PC-3 (cell line): ENCODE measurements around the gene COPG2. TPM values are rescaled to one million over a fixed set of nuclear protein-coding genes. Genes with fewer than 3 reads are reported as not detected.
"Not testable (repeated sequence)": the region's sequence is repeated elsewhere in the genome, so short reads cannot be mapped to it uniquely, and the experiment has no call there.

Experiments
- ATAC-seq: fragments of 200-7000 bp; cut with Tn5 transposase; 2 replicates; pipeline ENCODE4 v1.9.1; 2020; ENCODE audit warnings: mild to moderate bottlenecking, moderate library complexity
- BruUV-seq: library from RNA; stranded (reverse); fragments of 400-500 nt; replicated peaks from 2 replicates; lab custom pipeline; 2021; lab: Mats Ljungman, UMichigan
- CTCF ChIA-PET: fragments of 300-600 bp; sonication (Branson Sonifier 250); formaldehyde crosslinking; loops from one replicate; lab custom pipeline; 2022; ENCODE audit warnings: antibody characterized with exemption; lab: Charles Lee
- POLR2A ChIA-PET: fragments of 300-600 bp; sonication (Branson Sonifier 250); formaldehyde crosslinking; loops from one replicate; lab custom pipeline; 2022; ENCODE audit warnings: antibody characterized with exemption; ENCODE audit not compliant: unreplicated experiment; lab: Charles Lee
- DNase-seq: peaks from one replicate; pipeline ENCODE4 v3.0.0-alpha.2; 2015
- H2AFZ ChIP-seq: fragments of 300-600 bp; sonication (generic); 2 replicates; pipeline ENCODE4 v1.6.0; 2016; ENCODE audit warnings: antibody characterized with exemption, low read length
- H3F3A ChIP-seq: fragments of 300-600 bp; sonication (generic); one replicate; pipeline ENCODE4 v1.6.0; 2017; ENCODE audit warnings: antibody characterized with exemption, low read length, control low read depth, mild to moderate bottlenecking; ENCODE audit not compliant: unreplicated experiment
- H3K27ac ChIP-seq: fragments of 300-600 bp; sonication (generic); 2 replicates; pipeline ENCODE4 v1.5.1; 2016; ENCODE audit warnings: mild to moderate bottlenecking, low read length
- H3K27me3 ChIP-seq: fragments of 300-600 bp; sonication (generic); 2 replicates; pipeline ENCODE4 v1.6.1; 2016; ENCODE audit warnings: low read length, mixed read lengths
- H3K36me3 ChIP-seq: fragments of 300-600 bp; sonication (generic); 2 replicates; pipeline ENCODE4 v1.6.1; 2016; ENCODE audit warnings: low read depth, mixed run types, low read length, mixed read lengths
- H3K4me1 ChIP-seq: fragments of 300-600 bp; sonication (generic); 2 replicates; pipeline ENCODE4 v1.5.1; 2016; ENCODE audit warnings: low read length; ENCODE audit not compliant: insufficient read depth
- H3K4me2 ChIP-seq: fragments of 300-600 bp; sonication (generic); 2 replicates; pipeline ENCODE4 v1.6.0; 2016; ENCODE audit warnings: low read length
- H3K4me3 ChIP-seq: fragments of 300-600 bp; sonication (generic); 2 replicates; pipeline ENCODE4 v1.5.1; 2016; ENCODE audit warnings: mild to moderate bottlenecking, low read length, mixed read lengths
- H3K79me2 ChIP-seq: fragments of 300-600 bp; sonication (generic); 2 replicates; pipeline ENCODE4 v1.6.1; 2017; ENCODE audit warnings: low read length, mixed read lengths
- H3K9ac ChIP-seq: fragments of 300-600 bp; sonication (generic); 2 replicates; pipeline ENCODE4 v1.6.0; 2016; ENCODE audit warnings: mild to moderate bottlenecking, low read length
- H3K9me2 ChIP-seq: fragments of 300-600 bp; sonication (generic); replicated peaks from 2 replicates; pipeline ENCODE4 v1.6.1; 2016; ENCODE audit warnings: mixed run types, low read length, mixed read lengths
- H3K9me3 ChIP-seq: fragments of 300-600 bp; sonication (generic); 2 replicates; pipeline ENCODE4 v1.6.1; 2016; ENCODE audit warnings: low read length, mixed read lengths
- H4K20me1 ChIP-seq: fragments of 300-600 bp; sonication (generic); 2 replicates; pipeline ENCODE4 v1.6.1; 2016; ENCODE audit warnings: low read length, mixed read lengths
- CTCF ChIP-seq: fragments of 300-600 bp; sonication (generic); conservative IDR thresholded peaks from 2 replicates; pipeline ENCODE4 v1.5.1; 2017; ENCODE audit warnings: antibody characterized with exemption, low read depth, mild to moderate bottlenecking, low read length
- EZH2 ChIP-seq: fragments of 300-600 bp; sonication (generic); IDR thresholded peaks from one replicate; pipeline ENCODE4 v1.6.1; 2017; ENCODE audit warnings: antibody characterized with exemption, mild to moderate bottlenecking, low read length; ENCODE audit not compliant: unreplicated experiment
- EZH2phosphoT487 ChIP-seq: fragments of 300-600 bp; sonication (generic); IDR thresholded peaks from 2 replicates; pipeline ENCODE4 v1.6.1; 2018; ENCODE audit warnings: mild to moderate bottlenecking, antibody characterized with exemption, low read length, borderline replicate concordance
- intact Hi-C: fragments of 100-400 bp; cut with micrococcal nuclease; formaldehyde crosslinking; loops from 2 replicates; pipeline ENCODE4 v1.9.0; 2023
- total RNA-seq: library from RNA; depleted of rRNA; stranded (reverse); fragments of >200 nt; gene quantifications from 2 replicates; pipeline ENCODE4 v1.2.3, GENCODE V29; 2014

Gene COPG2
- total RNA-seq, 1 experiment from 2014 or later, result 9.1 TPM

GRCh38 chr7:130521258-130521951 is 147.1 kb downstream of the COPG2 start:
- ATAC-seq (no peak), DNase-seq (no peak)
- POLR2A ChIA-PET, result no interaction called here
- Histone ChIP-seq H3K4me3 (no peak overlapping the region), H3K27ac (no peak overlapping the region), H2AFZ (no peak overlapping the region), H3K4me1 (no peaks in the 10 kb centered on the region), H3K27me3 (no peaks in the 10 kb centered on the region), H3K36me3 (no peaks in the 10 kb centered on the region), H3F3A (no peaks in the 10 kb centered on the region), H3K9me2 (no peaks in the 10 kb centered on the region), H3K4me2 (no peak overlapping the region), H3K9ac (no peak overlapping the region), H4K20me1 (no peaks in the 10 kb centered on the region), H3K79me2 (no peaks in the 10 kb centered on the region), H3K9me3 (no peaks in the 10 kb centered on the region)
- intact Hi-C loops, result no loop called here
- CTCF ChIA-PET, result no interaction called here
- BruUV-seq, result no TSS peak
- TF ChIP-seq CTCF (no peak), EZH2phosphoT487 (no peak), EZH2 (no peak)

GRCh38 chr7:130515315-130516040 is 153.1 kb downstream of the COPG2 start:
- Histone ChIP-seq H3F3A (no peaks in the 10 kb centered on the region), H4K20me1 (no peaks in the 10 kb centered on the region), H3K4me1 (no peaks in the 10 kb centered on the region), H3K4me3 (no peak overlapping the region), H3K27me3 (no peaks in the 10 kb centered on the region), H3K9me2 (no peaks in the 10 kb centered on the region), H3K4me2 (no peak overlapping the region), H2AFZ (no peak overlapping the region), H3K9me3 (no peaks in the 10 kb centered on the region), H3K36me3 (no peaks in the 10 kb centered on the region), H3K9ac (no peak overlapping the region), H3K27ac (no peak overlapping the region), H3K79me2 (no peaks in the 10 kb centered on the region)
- intact Hi-C loops, result no loop called here
- POLR2A ChIA-PET, result no interaction called here
- ATAC-seq (no peak), DNase-seq (no peak)
- BruUV-seq, result no TSS peak
- CTCF ChIA-PET, result no interaction called here
- no peak for TF ChIP-seq CTCF
- no peak for TF ChIP-seq EZH2phosphoT487
- no peak for TF ChIP-seq EZH2

GRCh38 chr7:130513447-130513846 is 155.1 kb downstream of the COPG2 start:
- Histone ChIP-seq H3K4me3 (no peak overlapping the region), H3K4me1 (no peaks in the 10 kb centered on the region), H3K79me2 (no peaks in the 10 kb centered on the region), H3F3A (no peaks in the 10 kb centered on the region), H4K20me1 (no peaks in the 10 kb centered on the region), H3K9me2 (no peaks in the 10 kb centered on the region), H3K4me2 (no peak overlapping the region), H3K27ac (no peak overlapping the region), H3K27me3 (no peaks in the 10 kb centered on the region), H3K9ac (no peak overlapping the region), H3K9me3 (no peaks in the 10 kb centered on the region), H3K36me3 (no peaks in the 10 kb centered on the region), H2AFZ (no peak overlapping the region)
- no TSS peak for BruUV-seq
- TF ChIP-seq EZH2, result no peak
- TF ChIP-seq CTCF, result no peak
- TF ChIP-seq EZH2phosphoT487, result no peak
- ATAC-seq, result no peak
- POLR2A ChIA-PET, result interaction anchor here (0.6 kb wide), 1 partner anchor 311 kb away, joined by 4 read pairs; no protein-coding TSS in a partner anchor
- no peak for DNase-seq
- CTCF ChIA-PET, result no interaction called here
- intact Hi-C loops, result no loop called here

- BruUV-seq, H3K9me2 ChIP-seq, H3K9me3 ChIP-seq, H3K9ac ChIP-seq, H3K36me3 ChIP-seq, H3K27ac ChIP-seq, H2AFZ ChIP-seq, H3K4me2 ChIP-seq, H3K4me1 ChIP-seq, DNase-seq, H3K27me3 ChIP-seq, ATAC-seq, CTCF ChIA-PET, H3K79me2 ChIP-seq, H3K4me3 ChIP-seq, POLR2A ChIA-PET, H3F3A ChIP-seq, H4K20me1 ChIP-seq, intact Hi-C loops: not testable (repeated sequence)
Measured at GRCh38 chr7:130512038-130512437, 156.5 kb downstream of the COPG2 start.
